Epithelial cell of proximal tubule (primary cell): ENCODE data around the gene HOXA3. TPM values are rescaled to one million over a fixed set of nuclear protein-coding genes. Genes with fewer than 3 reads are reported as not detected.

Source experiments
- total RNA-seq: library from RNA; depleted of rRNA; stranded (reverse); fragments of >200 nt; gene quantifications from 2 replicates; pipeline ENCODE4 v1.2.3, GENCODE V29; 2015

HOXA3 gene
- total RNA-seq, 1 donor from 2014 or later: 33.2 TPM

Other genes with a start within 250 kb of the HOXA3 start
- 5.7 and 7.1 TPM in 2 replicates for gene HOXA1, start 56.6 kb downstream of the HOXA3 start, total RNA-seq
- 0.69 and 2.0 TPM in 2 replicates for gene HOXA2, start 49.9 kb downstream of the HOXA3 start, total RNA-seq
- 9.2 and 14.6 TPM in 2 replicates for gene HOXA4, start 21.8 kb downstream of the HOXA3 start, total RNA-seq
- 20.1 and 47.6 TPM in 2 replicates for gene HOXA5, start 8.9 kb downstream of the HOXA3 start, total RNA-seq
- gene HOXA6, start 4.8 kb downstream of the HOXA3 start, total RNA-seq: 5.7 and 11.8 TPM in 2 replicates
- 21.4 and 27.9 TPM in 2 replicates for gene HOXA7, start 4.1 kb upstream of the HOXA3 start, total RNA-seq
- gene HOXA9, start 13.0 kb upstream of the HOXA3 start, total RNA-seq: 82.4 and 104 TPM in 2 replicates
- gene HOXA10, start 21.7 kb upstream of the HOXA3 start, total RNA-seq: 36.7 and 51.7 TPM in 2 replicates
- gene HOXA11, start 32.6 kb upstream of the HOXA3 start, total RNA-seq: 10.7 and 12.5 TPM in 2 replicates
- gene HOXA13, start 47.5 kb upstream of the HOXA3 start, total RNA-seq: not detected in 2 replicates
- gene EVX1, start 90.2 kb upstream of the HOXA3 start, total RNA-seq: not detected in 2 replicates